ENCODE results near the gene CACNA1G. TPM values are rescaled to one million over a fixed set of nuclear protein-coding genes. Genes with fewer than 3 reads are reported as not detected.

The CACNA1G gene
- total and polyA plus RNA-seq, 2 experiments from 2014 or later: 0.06 to 0.97 TPM

DNA sequence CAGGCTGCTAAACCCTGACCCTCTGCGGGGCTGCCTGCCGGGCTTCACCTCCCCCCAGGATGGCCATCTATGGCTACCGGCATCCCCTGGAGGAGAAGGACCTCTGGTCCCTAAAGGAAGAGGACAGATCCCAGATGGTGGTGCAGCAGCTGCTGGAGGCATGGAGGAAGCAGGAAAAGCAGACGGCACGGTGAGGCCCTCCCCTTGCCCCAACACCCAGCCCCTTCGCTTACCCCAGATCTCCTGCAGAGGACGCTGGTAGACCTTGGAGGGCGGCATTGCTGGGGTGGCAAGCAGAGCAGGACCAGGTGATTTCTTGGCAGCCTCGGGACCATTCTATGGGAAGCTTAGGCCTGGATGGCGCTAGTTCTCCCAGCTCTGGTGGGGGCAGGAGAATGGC, 98.7 kb downstream of the CACNA1G start:
- TF ChIP-seq EZH2phosphoT487 (IDR thresholded peaks at IDR 0.05; ENCODE audit: insufficient read depth, low read depth): no peak
- TF ChIP-seq EZH2 (IDR thresholded peaks at IDR 0.05; ENCODE audit: insufficient read depth, poor library complexity, severe bottlenecking): no peak
- no peak overlapping the region for H3K27ac ChIP-seq
- 81 to 82% methylated on average over 10 of the region's 10 CpGs for WGBS, 2 experiments (ENCODE audit: low coverage in 1 of 2, low lambda C conversion rate in 2 of 2, missing lambda C conversion rate in 2 of 2)

GRCh38 chr17:50660042-50660886, 99.7 kb downstream of the CACNA1G start:
- Histone ChIP-seq H3K4me2 (ENCODE audit: unreplicated experiment) (peak overlapping the region; percentile 49), H3F3A (ENCODE audit: insufficient read depth) (peaks cover 21% of the 10 kb centered on the region), H3K4me1 (ENCODE audit: insufficient read depth) (peaks cover 32% of the 10 kb centered on the region), H3K9me2 (ENCODE audit: insufficient read depth) (no peaks in the 10 kb centered on the region), H3K9ac (peak overlapping the region; percentile 55), H3K9me3 (ENCODE audit: low read depth) (no peaks in the 10 kb centered on the region), H3K27ac (peak overlapping the region; percentile 80), H3K79me2 (ENCODE audit: insufficient read depth) (no peaks in the 10 kb centered on the region), H3K27me3 (replicated peaks; ENCODE audit: insufficient read depth) (no peaks in the 10 kb centered on the region), H2AFZ (peak overlapping the region; percentile 49), H4K20me1 (ENCODE audit: insufficient read depth) (no peaks in the 10 kb centered on the region), H3K4me3 (no peak overlapping the region), H3K36me3 (ENCODE audit: low read depth) (no peaks in the 10 kb centered on the region)
- TF ChIP-seq EZH2phosphoT487 (IDR thresholded peaks at IDR 0.05; ENCODE audit: insufficient read depth, low read depth) (no peak), EZH2 (IDR thresholded peaks at IDR 0.05; ENCODE audit: insufficient read depth, poor library complexity, severe bottlenecking) (no peak)
- 7 to 20% methylated on average over 10 to 11 of the region's 11 CpGs for WGBS, 2 experiments (ENCODE audit: low coverage in 1 of 2, low lambda C conversion rate in 2 of 2, missing lambda C conversion rate in 2 of 2)
- in situ Hi-C loops (cut with MboI): no loop called here
- peak; percentile 69 for DNase-seq

More for the DNA sequence above, 98.7 kb downstream of the CACNA1G start:
- Histone ChIP-seq H2AFZ (no peak overlapping the region), H3K9ac (no peak overlapping the region), H3K27me3 (replicated peaks; ENCODE audit: insufficient read depth) (no peaks in the 10 kb centered on the region), H3F3A (ENCODE audit: insufficient read depth) (peaks cover 21% of the 10 kb centered on the region), H3K4me2 (ENCODE audit: unreplicated experiment) (no peak overlapping the region), H3K4me3 (no peak overlapping the region), H3K79me2 (ENCODE audit: insufficient read depth) (no peaks in the 10 kb centered on the region), H3K36me3 (ENCODE audit: low read depth) (no peaks in the 10 kb centered on the region), H3K9me2 (ENCODE audit: insufficient read depth) (no peaks in the 10 kb centered on the region), H4K20me1 (ENCODE audit: insufficient read depth) (no peaks in the 10 kb centered on the region), H3K9me3 (ENCODE audit: low read depth) (no peaks in the 10 kb centered on the region), H3K4me1 (ENCODE audit: insufficient read depth) (peaks cover 32% of the 10 kb centered on the region)
- no peak for DNase-seq
- in situ Hi-C loops (cut with MboI): no loop called here

DNA sequence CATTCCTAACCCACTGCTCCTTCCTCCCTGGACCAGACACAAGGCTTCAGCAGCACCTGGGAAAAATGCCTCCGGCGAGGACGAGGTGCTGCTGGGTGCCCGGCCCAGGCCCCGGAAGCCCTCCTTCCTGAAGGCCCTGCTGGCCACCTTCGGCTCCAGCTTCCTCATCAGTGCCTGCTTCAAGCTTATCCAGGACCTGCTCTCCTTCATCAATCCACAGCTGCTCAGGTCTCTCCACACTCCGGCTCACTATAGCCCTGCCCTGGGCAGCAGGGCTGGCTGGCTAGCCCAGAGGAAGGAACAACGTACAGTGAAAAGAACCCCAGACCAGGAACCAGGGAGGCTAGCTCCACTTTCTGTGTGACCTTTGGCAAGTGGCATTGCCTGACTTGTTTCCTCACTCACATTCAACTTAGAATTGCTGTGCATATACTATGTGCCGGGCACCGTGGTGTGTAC, 100.4 kb downstream of the CACNA1G start:
- H3K9me2 ChIP-seq (ENCODE audit: insufficient read depth): no peaks in the 10 kb centered on the region
- H4K20me1 ChIP-seq (ENCODE audit: insufficient read depth): no peaks in the 10 kb centered on the region
- WGBS, 2 experiments (ENCODE audit: low coverage in 1 of 2, low lambda C conversion rate in 2 of 2, missing lambda C conversion rate in 2 of 2): 49 to 51% methylated on average over 10 of the region's 10 CpGs
- peak overlapping the region; percentile 49 for H3K4me2 ChIP-seq (ENCODE audit: unreplicated experiment)
- H3K79me2 ChIP-seq (ENCODE audit: insufficient read depth): no peaks in the 10 kb centered on the region
- TF ChIP-seq EZH2 (IDR thresholded peaks at IDR 0.05; ENCODE audit: insufficient read depth, poor library complexity, severe bottlenecking): no peak
- TF ChIP-seq EZH2phosphoT487 (IDR thresholded peaks at IDR 0.05; ENCODE audit: insufficient read depth, low read depth): no peak
- H3F3A ChIP-seq (ENCODE audit: insufficient read depth): peaks cover 21% of the 10 kb centered on the region
- H3K9ac ChIP-seq: peak overlapping the region; percentile 55
- in situ Hi-C loops (cut with MboI): no loop called here
- H3K4me1 ChIP-seq (ENCODE audit: insufficient read depth): peaks cover 32% of the 10 kb centered on the region
- H3K27ac ChIP-seq: peak overlapping the region; percentile 80
- no peak overlapping the region for H3K4me3 ChIP-seq
- H3K27me3 ChIP-seq (replicated peaks; ENCODE audit: insufficient read depth): no peaks in the 10 kb centered on the region
- H3K9me3 ChIP-seq (ENCODE audit: low read depth): no peaks in the 10 kb centered on the region
- H3K36me3 ChIP-seq (ENCODE audit: low read depth): no peaks in the 10 kb centered on the region
- H2AFZ ChIP-seq: peak overlapping the region; percentile 49
- peak; percentile 46 for DNase-seq

- Histone ChIP-seq H3K4me2 (ENCODE audit: unreplicated experiment) (peak overlapping the region; percentile 49), H3K27ac (peak overlapping the region; percentile 80)
Measured at GRCh38 chr17:50661348-50661747, 100.8 kb downstream of the CACNA1G start.

More at GRCh38 chr17:50661348-50661747, 100.8 kb downstream of the CACNA1G start:
- Histone ChIP-seq H3K9me3 (ENCODE audit: low read depth) (no peaks in the 10 kb centered on the region), H3F3A (ENCODE audit: insufficient read depth) (peaks cover 21% of the 10 kb centered on the region), H3K9ac (peak overlapping the region; percentile 55), H3K4me3 (0 out of 2 replicates have a peak overlapping the region, but pooled peaks have one; percentile 25), H3K4me1 (ENCODE audit: insufficient read depth) (peaks cover 32% of the 10 kb centered on the region), H3K79me2 (ENCODE audit: insufficient read depth) (no peaks in the 10 kb centered on the region), H3K36me3 (ENCODE audit: low read depth) (no peaks in the 10 kb centered on the region), H2AFZ (0 out of 2 replicates have a peak overlapping the region, but pooled peaks have one; percentile 49), H4K20me1 (ENCODE audit: insufficient read depth) (no peaks in the 10 kb centered on the region), H3K27me3 (replicated peaks; ENCODE audit: insufficient read depth) (no peaks in the 10 kb centered on the region), H3K9me2 (ENCODE audit: insufficient read depth) (no peaks in the 10 kb centered on the region)
- 67 to 72% methylated on average over 5 of the region's 5 CpGs for WGBS, 2 experiments (ENCODE audit: low coverage in 1 of 2, low lambda C conversion rate in 2 of 2, missing lambda C conversion rate in 2 of 2)
- DNase-seq: peak; percentile 20
- TF ChIP-seq EZH2 (IDR thresholded peaks at IDR 0.05; ENCODE audit: insufficient read depth, poor library complexity, severe bottlenecking) (no peak), EZH2phosphoT487 (IDR thresholded peaks at IDR 0.05; ENCODE audit: insufficient read depth, low read depth) (no peak)
- in situ Hi-C loops (cut with MboI): no loop called here
